Measurements from ENCODE around the gene FAM222B.
"Not testable (repeated sequence)": the region's sequence is repeated elsewhere in the genome, so short reads cannot be mapped to it uniquely, and the experiment has no call there.

FAM222B gene

GRCh38 chr17:28853295-28853694 is 10.7 kb upstream of the FAM222B start:
- peaks cover 10% of the 10 kb centered on the region for H3K4me1 ChIP-seq (ENCODE audit: control insufficient read depth, insufficient read depth, low read length)
- H3K36me3 ChIP-seq (ENCODE audit: control insufficient read depth, insufficient read depth, low read length), result peaks cover 10% of the 10 kb centered on the region
- H3K4me3 ChIP-seq (ENCODE audit: low read length), result no peak overlapping the region
- H3K9me3 ChIP-seq (ENCODE audit: control insufficient read depth, low read length), result no peaks in the 10 kb centered on the region
- H3K9ac ChIP-seq (ENCODE audit: low read length), result no peak overlapping the region
- H3K27me3 ChIP-seq (ENCODE audit: control insufficient read depth, insufficient read depth, low read length), result no peaks in the 10 kb centered on the region

GRCh38 chr17:28849281-28849680 is 6.7 kb upstream of the FAM222B start:
- H3K4me3 ChIP-seq (ENCODE audit: low read length), result no peak overlapping the region
- no peaks in the 10 kb centered on the region for H3K9me3 ChIP-seq (ENCODE audit: control insufficient read depth, low read length)
- H3K27me3 ChIP-seq (ENCODE audit: control insufficient read depth, insufficient read depth, low read length), result no peaks in the 10 kb centered on the region
- no peak overlapping the region for H3K9ac ChIP-seq (ENCODE audit: low read length)
- H3K4me1 ChIP-seq (ENCODE audit: control insufficient read depth, insufficient read depth, low read length), result peaks cover 2% of the 10 kb centered on the region
- H3K36me3 ChIP-seq (ENCODE audit: control insufficient read depth, insufficient read depth, low read length), result no peaks in the 10 kb centered on the region

GRCh38 chr17:28848667-28849066 is 6.1 kb upstream of the FAM222B start:
- H3K4me3 ChIP-seq (ENCODE audit: low read length), result not testable (repeated sequence)

GRCh38 chr17:28846699-28847098 is 4.1 kb upstream of the FAM222B start:
- not testable (repeated sequence) for H3K9me3 ChIP-seq (ENCODE audit: control insufficient read depth, low read length); H3K4me3 ChIP-seq (ENCODE audit: low read length); H3K4me1 ChIP-seq (ENCODE audit: control insufficient read depth, insufficient read depth, low read length); H3K9ac ChIP-seq (ENCODE audit: low read length); H3K36me3 ChIP-seq (ENCODE audit: control insufficient read depth, insufficient read depth, low read length); H3K27me3 ChIP-seq (ENCODE audit: control insufficient read depth, insufficient read depth, low read length)

More at GRCh38 chr17:28848667-28849066, 6.1 kb upstream of the FAM222B start:
- H3K9ac ChIP-seq (ENCODE audit: low read length); H3K4me1 ChIP-seq (ENCODE audit: control insufficient read depth, insufficient read depth, low read length); H3K9me3 ChIP-seq (ENCODE audit: control insufficient read depth, low read length); H3K27me3 ChIP-seq (ENCODE audit: control insufficient read depth, insufficient read depth, low read length); H3K36me3 ChIP-seq (ENCODE audit: control insufficient read depth, insufficient read depth, low read length): not testable (repeated sequence)

- H3K36me3 ChIP-seq (ENCODE audit: control insufficient read depth, insufficient read depth, low read length), result no peaks in the 10 kb centered on the region
- H3K4me3 ChIP-seq (ENCODE audit: low read length), result no peak overlapping the region
- H3K4me1 ChIP-seq (ENCODE audit: control insufficient read depth, insufficient read depth, low read length), result peaks cover 9% of the 10 kb centered on the region
- H3K27me3 ChIP-seq (ENCODE audit: control insufficient read depth, insufficient read depth, low read length), result no peaks in the 10 kb centered on the region
- H3K9me3 ChIP-seq (ENCODE audit: control insufficient read depth, low read length), result no peaks in the 10 kb centered on the region
- H3K9ac ChIP-seq (ENCODE audit: low read length), result no peak overlapping the region
These were observed 3.6 kb upstream of the FAM222B start for GRCh38 chr17:28846231-28846630.

GRCh38 chr17:28843816-28844148 is 1.2 kb upstream of the FAM222B start:
- Histone ChIP-seq H3K36me3 (ENCODE audit: control insufficient read depth, insufficient read depth, low read length) (no peaks in the 10 kb centered on the region), H3K9me3 (ENCODE audit: control insufficient read depth, low read length) (no peaks in the 10 kb centered on the region), H3K4me3 (ENCODE audit: low read length) (no peak overlapping the region), H3K4me1 (ENCODE audit: control insufficient read depth, insufficient read depth, low read length) (peaks cover 9% of the 10 kb centered on the region), H3K27me3 (ENCODE audit: control insufficient read depth, insufficient read depth, low read length) (no peaks in the 10 kb centered on the region), H3K9ac (ENCODE audit: low read length) (no peak overlapping the region)

- H3K4me3 ChIP-seq (ENCODE audit: low read length), result peak overlapping the region; percentile 74
- no peaks in the 10 kb centered on the region for H3K9me3 ChIP-seq (ENCODE audit: control insufficient read depth, low read length)
- H3K4me1 ChIP-seq (ENCODE audit: control insufficient read depth, insufficient read depth, low read length), result peaks cover 10% of the 10 kb centered on the region
- H3K27me3 ChIP-seq (ENCODE audit: control insufficient read depth, insufficient read depth, low read length), result no peaks in the 10 kb centered on the region
- peak overlapping the region; percentile 55 for H3K9ac ChIP-seq (ENCODE audit: low read length)
- H3K36me3 ChIP-seq (ENCODE audit: control insufficient read depth, insufficient read depth, low read length), result no peaks in the 10 kb centered on the region
These were observed 699 bp downstream of the FAM222B start for GRCh38 chr17:28841901-28842281.

- Histone ChIP-seq H3K4me3 (ENCODE audit: low read length) (no peak overlapping the region), H3K4me1 (ENCODE audit: control insufficient read depth, insufficient read depth, low read length) (peaks cover 13% of the 10 kb centered on the region), H3K9ac (ENCODE audit: low read length) (no peak overlapping the region), H3K9me3 (ENCODE audit: control insufficient read depth, low read length) (no peaks in the 10 kb centered on the region), H3K27me3 (ENCODE audit: control insufficient read depth, insufficient read depth, low read length) (no peaks in the 10 kb centered on the region), H3K36me3 (ENCODE audit: control insufficient read depth, insufficient read depth, low read length) (no peaks in the 10 kb centered on the region)
These were observed 3.4 kb downstream of the FAM222B start for GRCh38 chr17:28839221-28839620.

- H3K4me3 ChIP-seq (ENCODE audit: low read length); H3K27me3 ChIP-seq (ENCODE audit: control insufficient read depth, insufficient read depth, low read length); H3K9me3 ChIP-seq (ENCODE audit: control insufficient read depth, low read length); H3K4me1 ChIP-seq (ENCODE audit: control insufficient read depth, insufficient read depth, low read length); H3K36me3 ChIP-seq (ENCODE audit: control insufficient read depth, insufficient read depth, low read length); H3K9ac ChIP-seq (ENCODE audit: low read length): not testable (repeated sequence)
These were observed 6.0 kb downstream of the FAM222B start for GRCh38 chr17:28836541-28836940.

- no peaks in the 10 kb centered on the region for H3K9me3 ChIP-seq (ENCODE audit: control insufficient read depth, low read length)
- H3K9ac ChIP-seq (ENCODE audit: low read length), result no peak overlapping the region
- H3K4me1 ChIP-seq (ENCODE audit: control insufficient read depth, insufficient read depth, low read length), result peaks cover 3% of the 10 kb centered on the region
- no peaks in the 10 kb centered on the region for H3K36me3 ChIP-seq (ENCODE audit: control insufficient read depth, insufficient read depth, low read length)
- no peaks in the 10 kb centered on the region for H3K27me3 ChIP-seq (ENCODE audit: control insufficient read depth, insufficient read depth, low read length)
- no peak overlapping the region for H3K4me3 ChIP-seq (ENCODE audit: low read length)
These were observed 8.2 kb downstream of the FAM222B start for GRCh38 chr17:28834420-28834819.

- Histone ChIP-seq H3K4me1 (ENCODE audit: control insufficient read depth, insufficient read depth, low read length) (no peaks in the 10 kb centered on the region), H3K9me3 (ENCODE audit: control insufficient read depth, low read length) (no peaks in the 10 kb centered on the region), H3K4me3 (ENCODE audit: low read length) (no peak overlapping the region), H3K27me3 (ENCODE audit: control insufficient read depth, insufficient read depth, low read length) (no peaks in the 10 kb centered on the region), H3K36me3 (ENCODE audit: control insufficient read depth, insufficient read depth, low read length) (no peaks in the 10 kb centered on the region), H3K9ac (ENCODE audit: low read length) (no peak overlapping the region)
These were observed 14.1 kb downstream of the FAM222B start for GRCh38 chr17:28828294-28829040.

- H3K27me3 ChIP-seq (ENCODE audit: control insufficient read depth, insufficient read depth, low read length), result no peaks in the 10 kb centered on the region
These were observed 14.9 kb downstream of the FAM222B start for GRCh38 chr17:28827672-28828071.

GRCh38 chr17:28819582-28819981 is 23.0 kb downstream of the FAM222B start:
- Histone ChIP-seq H3K4me1 (ENCODE audit: control insufficient read depth, insufficient read depth, low read length) (no peaks in the 10 kb centered on the region), H3K27me3 (ENCODE audit: control insufficient read depth, insufficient read depth, low read length) (no peaks in the 10 kb centered on the region), H3K4me3 (ENCODE audit: low read length) (no peak overlapping the region), H3K36me3 (ENCODE audit: control insufficient read depth, insufficient read depth, low read length) (no peaks in the 10 kb centered on the region), H3K9me3 (ENCODE audit: control insufficient read depth, low read length) (no peaks in the 10 kb centered on the region), H3K9ac (ENCODE audit: low read length) (no peak overlapping the region)

More at GRCh38 chr17:28827672-28828071, 14.9 kb downstream of the FAM222B start:
- no peak overlapping the region for H3K4me3 ChIP-seq (ENCODE audit: low read length)
- H3K9me3 ChIP-seq (ENCODE audit: control insufficient read depth, low read length), result no peaks in the 10 kb centered on the region
- no peaks in the 10 kb centered on the region for H3K4me1 ChIP-seq (ENCODE audit: control insufficient read depth, insufficient read depth, low read length)
- H3K9ac ChIP-seq (ENCODE audit: low read length), result no peak overlapping the region
- no peaks in the 10 kb centered on the region for H3K36me3 ChIP-seq (ENCODE audit: control insufficient read depth, insufficient read depth, low read length)
